ENCODE data around the gene ABR.
A peak's percentile ranks its signal among the peaks of the same experiment; 100 is the strongest.

ABR gene

DNA sequence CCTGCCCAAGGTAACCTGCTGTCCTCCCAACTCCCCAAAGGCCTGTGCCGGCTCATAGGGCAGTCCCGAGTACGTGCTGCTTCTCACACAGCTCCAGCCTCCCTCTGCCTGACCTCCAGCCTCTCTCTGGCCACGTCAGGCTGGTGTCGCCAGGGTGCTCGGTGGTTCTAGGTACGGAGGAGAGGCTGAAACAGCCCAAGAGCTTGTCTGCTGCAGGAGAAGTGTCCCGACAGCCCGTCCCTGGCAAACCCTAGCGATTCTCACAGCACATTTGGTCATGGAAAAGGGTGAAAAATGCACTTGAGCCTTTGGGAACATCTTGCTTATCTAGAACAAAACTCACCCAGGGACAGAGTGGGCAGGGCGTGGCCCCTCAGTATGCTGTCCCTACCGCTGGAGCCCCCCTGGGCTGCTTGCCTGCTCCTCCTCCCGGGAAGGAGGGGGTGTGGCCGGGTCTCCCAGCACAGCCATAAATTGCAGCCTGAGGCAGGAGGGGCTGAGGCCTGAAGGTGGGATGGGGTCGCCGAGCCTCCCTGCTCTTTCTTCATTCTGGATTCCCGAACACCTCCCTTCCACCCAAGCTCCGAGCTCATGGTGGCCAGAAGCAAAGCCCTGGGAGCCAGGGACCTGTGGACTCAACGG is 142.4 kb downstream of the ABR start:
- Histone ChIP-seq H3K27me3 (ENCODE audit: control insufficient read depth, insufficient read depth, low read length) (no peaks in the 10 kb centered on the region), H3K4me1 (ENCODE audit: control insufficient read depth, insufficient read depth, low read length) (peaks cover 24% of the 10 kb centered on the region), H3K36me3 (ENCODE audit: control insufficient read depth, insufficient read depth, low read length) (peaks cover 6% of the 10 kb centered on the region), H3K4me3 (ENCODE audit: low read length) (no peak overlapping the region), H3K9ac (ENCODE audit: low read length) (no peak overlapping the region), H3K9me3 (ENCODE audit: control insufficient read depth, low read length) (no peaks in the 10 kb centered on the region)

DNA sequence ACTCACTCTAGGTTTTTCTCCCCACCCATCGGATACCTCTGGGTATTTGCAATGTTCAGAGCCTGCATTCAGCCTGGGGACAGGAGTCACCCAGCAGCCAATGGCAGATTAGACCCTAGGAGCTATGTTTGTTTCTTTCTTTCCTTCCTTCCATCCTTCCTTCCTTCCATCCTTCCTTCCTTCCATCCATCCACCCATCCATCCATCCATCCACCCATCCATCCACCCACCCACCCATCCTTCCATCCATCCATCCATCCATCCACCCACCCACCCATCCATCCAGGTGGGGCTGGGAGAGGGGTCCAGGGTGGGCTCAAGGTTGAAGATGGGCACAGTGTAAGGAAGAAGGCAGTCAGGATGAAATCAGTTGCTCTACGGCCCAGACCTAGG is 142.9 kb downstream of the ABR start:
- no peak overlapping the region for H3K4me3 ChIP-seq (ENCODE audit: low read length)
- H3K9me3 ChIP-seq (ENCODE audit: control insufficient read depth, low read length): no peaks in the 10 kb centered on the region
- H3K27me3 ChIP-seq (ENCODE audit: control insufficient read depth, insufficient read depth, low read length): no peaks in the 10 kb centered on the region
- H3K9ac ChIP-seq (ENCODE audit: low read length): no peak overlapping the region
- H3K36me3 ChIP-seq (ENCODE audit: control insufficient read depth, insufficient read depth, low read length): peaks cover under 1% of the 10 kb centered on the region
- peaks cover 24% of the 10 kb centered on the region for H3K4me1 ChIP-seq (ENCODE audit: control insufficient read depth, insufficient read depth, low read length)

DNA sequence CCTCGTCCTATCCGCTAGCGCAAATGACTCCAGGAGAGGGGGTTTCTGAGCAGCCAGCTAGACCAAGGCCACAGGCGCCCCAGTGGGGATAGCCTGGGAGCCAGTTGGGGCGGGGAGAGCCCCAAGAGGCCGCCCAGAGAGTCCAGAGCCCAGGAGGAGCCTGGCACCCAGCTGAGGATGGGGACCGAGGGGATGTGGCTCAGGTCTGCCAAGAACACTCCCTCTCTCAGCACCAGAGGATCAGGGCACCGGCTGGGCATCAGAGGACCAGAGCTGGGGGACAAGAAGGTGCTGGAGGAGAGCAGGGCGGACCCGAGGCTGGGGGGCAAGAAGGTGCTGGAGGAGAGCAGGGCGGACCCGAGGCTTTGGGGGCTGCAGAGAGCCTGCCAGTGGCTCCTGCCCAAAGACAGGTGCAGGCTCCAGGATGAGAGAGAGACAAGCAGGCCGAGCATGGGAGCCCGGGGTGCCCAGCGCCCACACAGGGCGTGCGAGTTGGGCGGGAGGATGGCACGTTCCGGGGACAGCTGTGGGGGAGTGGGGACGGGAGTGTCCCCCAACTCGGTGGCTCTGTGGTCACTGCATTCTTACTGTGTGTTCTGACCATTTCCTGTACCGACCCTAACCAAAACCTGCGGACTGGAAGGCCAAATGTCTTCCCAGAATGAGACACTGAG is 143.5 kb downstream of the ABR start:
- Histone ChIP-seq H3K36me3 (ENCODE audit: control insufficient read depth, insufficient read depth, low read length) (no peaks in the 10 kb centered on the region), H3K9ac (ENCODE audit: low read length) (no peak overlapping the region), H3K4me3 (ENCODE audit: low read length) (no peak overlapping the region), H3K4me1 (ENCODE audit: control insufficient read depth, insufficient read depth, low read length) (peaks cover 24% of the 10 kb centered on the region), H3K9me3 (ENCODE audit: control insufficient read depth, low read length) (no peaks in the 10 kb centered on the region), H3K27me3 (ENCODE audit: control insufficient read depth, insufficient read depth, low read length) (no peaks in the 10 kb centered on the region)

DNA sequence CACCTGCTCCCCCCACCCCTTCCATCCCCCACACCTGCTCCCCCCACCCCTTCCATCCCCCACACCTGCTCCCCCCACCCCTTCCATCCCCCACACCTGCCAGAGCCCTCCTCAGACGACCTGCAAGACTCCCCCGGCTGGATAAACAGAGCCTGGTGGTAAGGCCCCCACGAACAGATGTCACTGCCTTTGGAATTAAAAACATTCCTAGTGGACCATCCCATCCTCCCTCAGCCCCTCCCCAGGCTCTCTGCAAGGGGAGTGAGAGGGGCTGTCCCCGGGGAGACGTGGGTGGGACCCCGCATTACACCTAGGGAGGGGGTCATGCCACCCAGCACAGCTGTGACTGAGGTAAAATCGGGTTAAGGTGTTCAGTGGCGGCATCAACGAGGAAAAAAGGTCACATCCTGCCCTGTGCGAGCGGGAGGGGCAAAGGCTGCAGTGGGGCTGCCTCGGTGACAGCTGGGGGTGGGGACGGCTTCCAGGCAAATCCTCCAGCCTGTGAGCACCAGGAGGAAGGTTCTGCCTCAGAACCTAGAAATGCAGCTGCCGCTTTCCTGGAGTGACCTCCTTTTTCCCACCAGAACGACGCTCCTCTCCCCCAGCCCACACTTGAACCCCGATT is 144.1 kb downstream of the ABR start:
- Histone ChIP-seq H3K4me3 (ENCODE audit: low read length) (no peak overlapping the region), H3K4me1 (ENCODE audit: control insufficient read depth, insufficient read depth, low read length) (peaks cover 23% of the 10 kb centered on the region)

DNA sequence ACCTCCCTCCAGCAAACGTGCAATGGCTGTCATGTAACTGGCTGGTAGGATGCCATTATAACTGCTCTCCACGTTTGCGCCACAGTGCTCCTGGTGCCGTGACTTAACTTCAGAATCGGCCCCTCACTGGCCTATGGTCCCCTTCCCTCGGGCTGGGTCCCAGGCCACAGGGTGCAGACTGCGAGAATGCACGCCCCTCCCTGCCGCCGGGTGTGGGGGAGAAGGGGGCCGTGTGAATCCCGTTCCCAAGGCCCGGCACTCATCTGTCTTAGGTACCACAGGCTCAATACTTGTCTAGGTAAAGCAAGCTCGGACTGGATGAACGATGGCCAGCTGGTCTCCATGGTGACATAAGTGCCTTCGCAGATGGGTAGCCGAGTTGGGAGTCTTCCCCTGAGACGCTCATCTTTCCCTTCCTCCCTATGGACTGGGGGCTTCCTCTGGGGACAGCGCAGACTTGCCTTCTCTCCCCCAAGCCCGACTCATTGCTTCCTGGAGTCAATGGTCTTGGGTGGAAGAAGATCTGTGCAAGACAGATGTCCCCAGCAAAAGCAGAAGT is 145.1 kb downstream of the ABR start:
- H3K9ac ChIP-seq (ENCODE audit: low read length): no peak overlapping the region
- no peaks in the 10 kb centered on the region for H3K27me3 ChIP-seq (ENCODE audit: control insufficient read depth, insufficient read depth, low read length)
- H3K9me3 ChIP-seq (ENCODE audit: control insufficient read depth, low read length): no peaks in the 10 kb centered on the region
- no peaks in the 10 kb centered on the region for H3K36me3 ChIP-seq (ENCODE audit: control insufficient read depth, insufficient read depth, low read length)
- no peak overlapping the region for H3K4me3 ChIP-seq (ENCODE audit: low read length)
- H3K4me1 ChIP-seq (ENCODE audit: control insufficient read depth, insufficient read depth, low read length): peaks cover 23% of the 10 kb centered on the region

More for the DNA sequence above, 144.1 kb downstream of the ABR start:
- no peaks in the 10 kb centered on the region for H3K9me3 ChIP-seq (ENCODE audit: control insufficient read depth, low read length)
- H3K36me3 ChIP-seq (ENCODE audit: control insufficient read depth, insufficient read depth, low read length): no peaks in the 10 kb centered on the region
- no peaks in the 10 kb centered on the region for H3K27me3 ChIP-seq (ENCODE audit: control insufficient read depth, insufficient read depth, low read length)
- no peak overlapping the region for H3K9ac ChIP-seq (ENCODE audit: low read length)

DNA sequence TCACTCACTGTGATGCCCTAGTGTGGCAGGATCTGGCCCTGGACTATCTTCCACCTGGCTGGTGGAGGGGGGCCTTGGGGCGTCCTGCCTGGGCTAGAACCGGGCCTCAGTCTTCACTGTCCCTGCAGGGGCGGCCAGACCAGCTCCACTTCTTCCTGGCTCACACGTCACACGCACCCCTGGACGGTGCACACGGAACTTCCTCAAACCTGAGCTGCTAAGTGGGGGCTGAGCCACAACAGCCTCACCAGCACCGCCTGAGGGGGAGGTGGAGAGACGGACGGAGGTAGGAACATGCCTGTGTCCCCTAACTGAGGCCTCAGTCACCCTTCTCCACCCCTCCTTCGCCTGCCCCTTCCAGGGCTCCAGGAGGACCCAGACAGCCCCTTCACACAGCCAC is 146.3 kb downstream of the ABR start:
- Histone ChIP-seq H3K36me3 (ENCODE audit: control insufficient read depth, insufficient read depth, low read length) (no peaks in the 10 kb centered on the region), H3K4me3 (ENCODE audit: low read length) (no peak overlapping the region), H3K4me1 (ENCODE audit: control insufficient read depth, insufficient read depth, low read length) (peaks cover 15% of the 10 kb centered on the region), H3K9me3 (ENCODE audit: control insufficient read depth, low read length) (no peaks in the 10 kb centered on the region), H3K9ac (ENCODE audit: low read length) (no peak overlapping the region), H3K27me3 (ENCODE audit: control insufficient read depth, insufficient read depth, low read length) (no peaks in the 10 kb centered on the region)

DNA sequence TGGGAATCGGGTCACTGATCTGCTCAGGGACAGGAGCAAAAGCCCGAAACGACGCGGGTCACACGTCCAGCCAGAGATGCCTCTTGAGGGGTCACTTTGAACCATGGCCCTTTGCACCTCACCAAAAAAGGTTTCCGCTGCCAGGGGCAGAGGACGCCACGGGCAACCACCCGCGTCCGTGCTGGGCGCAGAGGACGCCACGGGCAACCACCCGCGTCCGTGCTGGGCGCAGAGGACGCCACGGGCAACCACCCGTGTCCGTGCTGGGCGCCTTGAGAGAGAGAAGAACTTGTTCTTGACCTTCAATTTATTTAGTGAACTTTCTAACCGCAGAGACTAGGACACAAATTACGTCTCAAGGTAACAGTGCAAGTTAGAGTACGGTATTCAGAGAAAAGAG is 147.4 kb downstream of the ABR start:
- H3K4me1 ChIP-seq (ENCODE audit: control insufficient read depth, insufficient read depth, low read length): peaks cover 11% of the 10 kb centered on the region
- H3K36me3 ChIP-seq (ENCODE audit: control insufficient read depth, insufficient read depth, low read length): no peaks in the 10 kb centered on the region
- H3K4me3 ChIP-seq (ENCODE audit: low read length): no peak overlapping the region
- H3K27me3 ChIP-seq (ENCODE audit: control insufficient read depth, insufficient read depth, low read length): no peaks in the 10 kb centered on the region
- no peak overlapping the region for H3K9ac ChIP-seq (ENCODE audit: low read length)
- H3K9me3 ChIP-seq (ENCODE audit: control insufficient read depth, low read length): no peaks in the 10 kb centered on the region

DNA sequence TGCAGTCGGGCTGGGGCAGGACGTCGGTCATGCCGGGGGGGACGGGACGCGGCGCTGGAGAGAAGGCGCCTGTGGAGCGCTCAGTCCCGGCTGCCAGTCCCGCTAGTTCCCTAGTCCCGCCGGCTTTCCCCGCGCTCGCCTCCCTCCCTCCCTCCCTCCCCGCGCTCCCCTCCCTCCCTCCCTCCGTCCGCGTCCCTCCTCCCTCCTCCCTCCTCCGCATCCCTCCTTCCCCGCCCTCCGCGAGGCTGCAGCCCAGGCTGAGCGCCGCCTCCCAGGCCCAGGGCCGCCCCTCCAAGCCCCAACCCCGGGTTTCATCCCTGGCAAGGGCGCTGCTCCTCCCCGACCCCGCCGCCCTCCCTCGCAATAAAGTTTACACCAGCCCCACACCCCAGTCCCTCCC is 148.1 kb downstream of the ABR start:
- Histone ChIP-seq H3K4me1 (ENCODE audit: control insufficient read depth, insufficient read depth, low read length) (peaks cover 11% of the 10 kb centered on the region), H3K9ac (ENCODE audit: low read length) (no peak overlapping the region), H3K9me3 (ENCODE audit: control insufficient read depth, low read length) (no peaks in the 10 kb centered on the region), H3K4me3 (ENCODE audit: low read length) (no peak overlapping the region), H3K27me3 (ENCODE audit: control insufficient read depth, insufficient read depth, low read length) (no peaks in the 10 kb centered on the region), H3K36me3 (ENCODE audit: control insufficient read depth, insufficient read depth, low read length) (no peaks in the 10 kb centered on the region)

DNA sequence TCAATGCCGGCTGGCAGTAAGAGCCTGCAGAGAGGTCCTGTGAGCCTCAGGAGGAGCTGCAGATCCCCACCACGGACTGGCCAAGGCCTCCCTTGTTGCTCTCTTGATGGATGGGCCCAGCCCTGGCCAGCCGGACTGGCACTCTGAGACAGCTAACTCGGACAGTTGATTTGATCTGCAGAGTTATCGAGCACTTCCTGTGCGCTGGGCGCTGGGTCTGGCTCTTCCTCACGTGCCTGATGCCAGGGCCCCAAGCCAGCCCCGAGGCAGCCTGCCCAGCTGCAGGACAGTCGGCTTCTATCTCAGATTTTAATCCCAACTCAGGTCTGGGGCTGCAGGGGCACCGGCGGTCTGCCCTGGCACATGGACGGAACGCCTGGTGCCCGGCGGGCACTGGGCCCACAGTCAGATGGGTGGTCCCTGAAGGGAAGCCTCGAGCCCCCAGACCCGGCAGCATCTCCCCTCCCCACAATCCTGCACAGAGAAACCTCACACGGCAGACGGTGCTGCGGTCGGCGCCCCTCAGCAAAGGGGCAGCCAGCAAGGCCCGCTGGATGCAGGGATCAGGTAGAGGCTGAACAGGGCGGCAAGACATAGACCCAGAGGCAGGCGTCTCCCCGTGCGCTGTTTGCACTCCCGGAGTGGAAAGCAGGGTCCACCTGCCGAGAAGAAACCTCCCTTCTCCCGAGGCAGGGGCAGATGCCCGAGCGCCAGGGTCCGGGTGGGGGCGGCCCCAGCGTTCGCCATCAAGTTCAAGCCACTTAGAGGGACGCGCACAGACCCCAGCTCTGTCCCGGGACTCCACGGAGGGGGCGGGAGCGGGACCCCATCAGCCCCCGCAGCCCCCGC is 148.9 kb downstream of the ABR start:
- peak overlapping the region; percentile 15 for H3K9ac ChIP-seq (ENCODE audit: low read length)
- H3K36me3 ChIP-seq (ENCODE audit: control insufficient read depth, insufficient read depth, low read length): no peaks in the 10 kb centered on the region
- H3K4me1 ChIP-seq (ENCODE audit: control insufficient read depth, insufficient read depth, low read length): peaks cover 11% of the 10 kb centered on the region
- no peak overlapping the region for H3K4me3 ChIP-seq (ENCODE audit: low read length)
- no peaks in the 10 kb centered on the region for H3K27me3 ChIP-seq (ENCODE audit: control insufficient read depth, insufficient read depth, low read length)
- H3K9me3 ChIP-seq (ENCODE audit: control insufficient read depth, low read length): no peaks in the 10 kb centered on the region

DNA sequence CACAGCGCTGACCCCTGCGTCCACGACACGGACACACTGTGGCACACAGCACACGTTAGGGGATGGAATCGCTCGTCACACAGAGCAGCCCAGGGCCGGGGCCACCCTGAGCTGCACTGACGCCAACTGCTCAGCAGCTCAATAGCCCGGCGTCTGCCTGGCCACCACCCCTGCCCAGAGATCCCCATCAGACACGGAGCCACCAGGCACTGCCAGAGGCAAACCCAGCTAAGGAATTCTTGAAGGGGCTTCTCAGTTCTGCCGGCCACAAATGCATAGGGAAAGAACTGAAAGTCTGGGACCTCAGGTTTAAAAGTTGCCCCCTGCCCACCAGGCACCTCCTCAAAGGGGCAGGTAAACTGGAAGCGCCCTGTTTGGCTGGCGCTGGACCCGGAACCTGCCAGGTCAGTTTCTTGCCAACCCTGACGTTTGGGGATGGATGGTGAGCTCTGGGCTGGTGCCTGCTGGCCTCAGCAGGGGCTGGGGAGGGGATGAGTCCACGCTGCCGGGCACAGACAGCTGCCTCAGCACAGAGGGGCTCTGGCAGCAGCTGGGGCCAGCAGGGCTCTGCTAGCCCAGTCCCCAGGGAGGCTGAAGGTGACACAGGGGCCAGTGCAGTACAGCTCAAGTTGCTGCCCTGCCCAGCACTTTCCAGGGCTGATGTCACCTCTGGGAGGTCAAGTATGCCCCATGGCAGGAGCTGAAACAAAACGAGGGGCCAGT is 149.7 kb downstream of the ABR start:
- no peaks in the 10 kb centered on the region for H3K9me3 ChIP-seq (ENCODE audit: control insufficient read depth, low read length)
- H3K4me1 ChIP-seq (ENCODE audit: control insufficient read depth, insufficient read depth, low read length): peaks cover 11% of the 10 kb centered on the region
- no peak overlapping the region for H3K4me3 ChIP-seq (ENCODE audit: low read length)
- H3K9ac ChIP-seq (ENCODE audit: low read length): no peak overlapping the region
- no peaks in the 10 kb centered on the region for H3K27me3 ChIP-seq (ENCODE audit: control insufficient read depth, insufficient read depth, low read length)
- no peaks in the 10 kb centered on the region for H3K36me3 ChIP-seq (ENCODE audit: control insufficient read depth, insufficient read depth, low read length)

DNA sequence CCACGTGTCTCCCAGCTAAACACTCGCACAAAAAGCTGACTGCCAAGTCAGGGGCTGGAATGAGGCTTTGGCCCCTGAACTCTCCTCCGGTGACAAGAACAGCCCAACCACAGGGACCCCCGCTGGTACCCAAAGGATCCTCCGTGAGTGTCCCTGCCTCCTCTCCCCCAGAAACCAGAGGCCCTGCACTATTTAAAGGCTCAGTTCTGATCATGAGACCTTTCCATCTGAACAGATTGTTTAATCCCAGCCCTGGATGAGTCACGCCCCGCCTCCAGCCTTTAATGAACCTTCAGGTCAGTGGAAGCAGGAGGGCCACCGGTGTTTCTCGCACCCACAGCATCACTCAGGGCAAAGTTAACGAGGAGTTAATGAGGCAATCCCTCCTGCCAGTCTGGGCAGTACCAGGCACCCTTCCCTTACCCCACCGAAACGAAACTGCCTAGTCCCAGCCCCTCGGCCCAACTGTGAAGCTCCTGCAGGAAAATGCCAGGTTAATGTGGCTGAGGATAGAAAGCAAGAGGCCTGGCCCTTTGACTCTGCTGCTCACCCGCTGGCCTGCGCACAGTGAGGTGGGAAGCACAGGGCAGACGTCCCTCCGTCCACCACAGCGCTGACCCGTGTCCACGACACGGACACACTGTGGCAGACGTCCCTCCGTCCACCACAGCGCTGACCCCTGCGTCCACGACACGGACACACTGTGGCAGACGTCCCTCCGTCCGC is 150.4 kb downstream of the ABR start:
- Histone ChIP-seq H3K9ac (ENCODE audit: low read length) (no peak overlapping the region), H3K4me3 (ENCODE audit: low read length) (no peak overlapping the region), H3K4me1 (ENCODE audit: control insufficient read depth, insufficient read depth, low read length) (peaks cover 11% of the 10 kb centered on the region), H3K36me3 (ENCODE audit: control insufficient read depth, insufficient read depth, low read length) (no peaks in the 10 kb centered on the region), H3K9me3 (ENCODE audit: control insufficient read depth, low read length) (no peaks in the 10 kb centered on the region), H3K27me3 (ENCODE audit: control insufficient read depth, insufficient read depth, low read length) (no peaks in the 10 kb centered on the region)
